GM21717 (cell line): ENCODE data around the gene IL24.

ENCODE experiments used
- ATAC-seq: cut with Tn5 transposase; IDR thresholded peaks from one replicate; pipeline ENCODE4 v1.9.1; 2021; ENCODE audit warnings: mild to moderate bottlenecking, moderate library complexity; ENCODE audit not compliant: unreplicated experiment

IL24 gene

GRCh38 chr1:206949641-206950040, 52.4 kb downstream of the IL24 start:
- no peak for ATAC-seq

- ATAC-seq, result no peak
Measured at GRCh38 chr1:206951318-206952100, 54.3 kb downstream of the IL24 start.

DNA sequence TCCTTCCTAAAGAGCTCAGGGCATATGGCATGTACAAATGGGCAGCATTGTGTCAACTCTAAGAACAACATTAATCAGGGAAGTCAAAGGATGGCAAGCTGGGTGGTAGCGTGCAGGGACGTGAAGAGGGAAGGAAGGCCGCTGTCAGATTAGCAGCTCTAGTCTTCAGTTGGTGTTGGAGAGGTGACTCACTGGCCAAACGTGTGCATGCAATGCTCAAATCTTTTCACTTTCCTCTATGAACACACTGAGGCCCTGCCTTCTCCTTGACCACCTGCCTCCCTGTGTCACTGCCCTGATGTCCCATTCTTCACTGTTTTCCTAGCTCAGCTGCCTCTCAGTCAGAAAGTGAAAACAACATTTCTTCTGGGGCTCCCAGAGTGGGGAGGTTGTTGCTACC, 54.9 kb downstream of the IL24 start:
- ATAC-seq, result no peak

DNA sequence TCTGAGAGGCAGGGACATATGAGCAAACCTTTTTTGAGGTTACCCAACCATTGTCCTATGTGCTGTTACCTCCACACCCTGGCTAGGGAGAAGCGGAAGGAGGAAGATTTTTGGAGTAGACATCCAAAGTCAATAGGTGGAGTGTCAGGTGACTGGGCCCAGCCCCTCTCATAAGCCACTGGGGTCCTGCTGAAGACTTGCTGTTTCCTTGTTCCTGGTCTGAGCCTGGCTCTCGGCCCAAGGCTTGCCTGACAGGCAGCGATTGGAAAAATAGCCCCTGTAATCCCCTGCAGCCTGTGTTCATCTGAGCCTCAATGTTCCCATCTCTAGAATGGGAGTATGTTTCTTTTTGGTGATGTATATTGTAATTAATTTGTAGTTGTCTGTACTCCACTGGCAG, 55.9 kb downstream of the IL24 start:
- ATAC-seq, result no peak

DNA sequence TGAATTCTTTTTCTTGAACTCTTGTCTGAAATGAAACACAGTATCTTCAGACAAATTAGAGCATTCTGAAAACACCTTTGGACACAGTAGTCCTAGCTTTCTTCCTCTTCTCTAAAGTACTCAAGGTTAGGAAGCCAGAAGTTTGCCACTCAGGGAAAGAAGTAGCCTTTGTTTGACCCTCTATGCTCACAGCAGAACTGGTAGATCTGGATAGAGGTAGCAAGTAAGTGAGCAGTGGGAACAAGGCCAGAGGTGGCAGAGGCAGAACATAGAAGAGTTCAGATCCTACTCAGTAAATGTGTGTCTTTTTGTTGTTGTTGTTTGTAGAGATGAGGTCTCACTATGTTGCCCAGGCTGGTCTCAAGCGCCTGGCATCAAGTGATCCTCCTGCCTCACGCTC, 56.4 kb downstream of the IL24 start:
- ATAC-seq, result no peak
